GM19467 (cell line): ENCODE data around the gene MLYCD.

ENCODE experiments used
- ATAC-seq: cut with Tn5 transposase; IDR thresholded peaks from one replicate; pipeline ENCODE4 v1.9.1; 2021; ENCODE audit warnings: mild to moderate bottlenecking, moderate library complexity; ENCODE audit not compliant: unreplicated experiment

The MLYCD gene

GRCh38 chr16:83967838-83968305, 69.0 kb downstream of the MLYCD start, which contains the start of gene NECAB2:
Gene NECAB2, plus strand, starts transcription at chr16:83968244. Its CDS starts 405 bp downstream, at chr16:83968649.
- no peak for ATAC-seq

GRCh38 chr16:83968306-83968851, 69.5 kb downstream of the MLYCD start:
- ATAC-seq: no peak

DNA sequence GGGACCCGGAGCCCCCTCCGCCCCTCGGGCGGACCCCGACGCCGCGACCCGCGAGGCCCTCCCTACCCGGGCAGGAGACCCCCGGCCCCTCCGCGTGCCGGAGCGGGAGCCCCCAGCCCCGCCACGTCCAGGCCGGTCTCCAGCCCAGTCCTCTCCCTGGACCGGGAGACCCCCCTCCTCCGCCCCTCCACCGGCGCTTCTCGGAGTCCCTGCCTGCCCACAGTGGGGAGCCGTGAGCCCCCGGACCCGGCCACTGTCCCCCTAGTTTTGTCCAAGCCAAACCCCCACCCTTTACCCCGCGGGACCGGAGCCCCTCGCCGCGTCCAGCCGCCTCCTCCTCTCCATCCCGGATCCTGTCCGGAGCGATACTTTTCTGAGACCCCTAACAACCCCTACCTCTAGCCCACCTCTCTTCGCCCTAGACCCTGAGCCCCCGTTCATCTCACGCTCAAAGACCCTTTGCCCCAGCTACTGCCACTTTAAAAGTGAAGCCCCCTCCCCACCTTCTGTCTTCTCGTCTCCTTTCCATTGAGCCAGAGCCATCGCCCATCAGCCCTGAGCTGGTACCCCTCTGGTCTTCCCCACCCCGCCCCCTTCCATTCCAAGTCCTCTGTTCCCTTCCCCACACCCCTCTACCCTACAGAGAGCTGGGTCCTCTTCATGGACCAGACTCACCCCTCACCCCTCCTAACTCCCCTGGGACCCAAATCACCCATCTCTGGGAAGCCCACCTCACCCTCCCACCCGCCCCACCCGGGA, 70.2 kb downstream of the MLYCD start:
- ATAC-seq: no peak

DNA sequence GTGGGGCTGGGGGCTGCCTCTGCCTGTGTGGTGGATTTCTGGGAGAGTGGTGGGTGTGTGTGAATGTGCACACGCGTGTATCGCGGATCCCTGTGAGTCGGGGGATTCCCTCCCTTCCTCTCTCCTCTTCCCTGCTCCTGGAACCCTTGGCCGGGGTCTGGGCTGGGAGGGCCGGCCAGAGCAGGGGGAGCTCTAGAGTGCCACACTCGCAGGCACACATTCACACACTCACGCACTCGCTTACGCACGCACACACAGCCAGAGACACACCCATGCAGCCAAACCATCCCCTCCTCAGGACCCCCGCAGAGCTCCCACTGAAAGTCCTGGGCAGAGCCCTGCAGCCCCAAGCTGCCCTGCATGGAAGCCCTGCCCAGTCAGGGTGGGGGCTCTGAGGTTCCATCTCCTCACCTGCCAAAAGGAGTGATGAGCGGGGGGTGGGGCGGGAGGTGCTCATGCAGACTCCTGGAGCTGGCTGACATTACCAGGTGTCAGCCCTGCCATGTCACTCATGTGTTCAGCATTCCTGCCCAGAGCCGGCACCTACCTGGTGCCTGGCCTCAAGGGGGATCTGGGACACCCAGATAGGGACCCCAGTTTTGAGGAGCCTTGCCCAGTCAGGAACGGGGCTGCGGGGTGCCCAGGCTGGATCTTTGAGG, 71.0 kb downstream of the MLYCD start:
- ATAC-seq: no peak

GRCh38 chr16:83970430-83970815, 71.5 kb downstream of the MLYCD start:
- no peak for ATAC-seq

DNA sequence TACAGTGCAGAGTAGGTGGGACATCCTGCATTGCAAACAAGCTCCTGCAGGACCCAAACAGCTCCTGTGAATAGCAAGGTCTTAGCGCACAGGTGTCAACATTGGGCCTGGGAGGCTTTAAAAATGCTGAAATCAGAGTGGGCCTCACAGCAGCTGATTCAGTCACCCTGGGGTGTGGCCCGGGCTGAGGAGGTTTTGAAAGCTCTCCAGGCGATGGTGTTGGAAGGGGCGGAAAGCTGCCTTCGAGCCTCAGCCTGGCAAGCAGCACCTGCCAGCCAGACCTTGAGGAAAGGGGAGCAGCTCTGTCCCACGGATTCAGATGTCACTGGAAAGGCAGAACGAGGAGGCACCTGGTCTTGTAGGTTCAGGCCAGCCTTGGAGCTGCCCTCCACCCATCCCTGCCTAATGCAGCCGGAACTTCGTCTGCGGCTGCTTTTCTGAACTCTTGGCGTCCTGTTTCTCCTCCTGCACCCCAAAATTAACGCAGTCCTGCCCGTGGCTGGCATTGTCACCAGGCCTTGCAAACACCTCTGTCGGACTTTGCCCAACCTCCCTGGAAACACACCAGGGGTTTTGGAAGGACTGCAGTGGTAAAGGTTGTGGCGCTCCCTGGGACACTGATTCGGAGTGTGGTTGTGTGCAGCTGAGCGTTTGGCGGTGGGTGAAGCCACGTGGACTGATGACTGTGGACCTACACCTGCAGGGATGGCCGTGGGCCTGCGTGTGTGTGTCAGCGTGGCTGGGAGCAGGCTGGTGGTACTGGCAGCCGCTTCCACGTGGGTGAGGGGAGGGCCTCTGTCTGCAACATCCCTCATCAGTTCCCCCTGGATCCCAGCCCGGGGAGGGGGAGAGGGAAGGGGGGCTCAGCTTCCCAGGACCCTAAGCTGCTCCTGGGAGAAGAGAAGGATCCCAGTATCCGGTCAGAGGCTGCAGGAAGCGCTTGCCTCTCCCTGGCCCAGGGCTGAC, 72.5 kb downstream of the MLYCD start:
- ATAC-seq: no peak

DNA sequence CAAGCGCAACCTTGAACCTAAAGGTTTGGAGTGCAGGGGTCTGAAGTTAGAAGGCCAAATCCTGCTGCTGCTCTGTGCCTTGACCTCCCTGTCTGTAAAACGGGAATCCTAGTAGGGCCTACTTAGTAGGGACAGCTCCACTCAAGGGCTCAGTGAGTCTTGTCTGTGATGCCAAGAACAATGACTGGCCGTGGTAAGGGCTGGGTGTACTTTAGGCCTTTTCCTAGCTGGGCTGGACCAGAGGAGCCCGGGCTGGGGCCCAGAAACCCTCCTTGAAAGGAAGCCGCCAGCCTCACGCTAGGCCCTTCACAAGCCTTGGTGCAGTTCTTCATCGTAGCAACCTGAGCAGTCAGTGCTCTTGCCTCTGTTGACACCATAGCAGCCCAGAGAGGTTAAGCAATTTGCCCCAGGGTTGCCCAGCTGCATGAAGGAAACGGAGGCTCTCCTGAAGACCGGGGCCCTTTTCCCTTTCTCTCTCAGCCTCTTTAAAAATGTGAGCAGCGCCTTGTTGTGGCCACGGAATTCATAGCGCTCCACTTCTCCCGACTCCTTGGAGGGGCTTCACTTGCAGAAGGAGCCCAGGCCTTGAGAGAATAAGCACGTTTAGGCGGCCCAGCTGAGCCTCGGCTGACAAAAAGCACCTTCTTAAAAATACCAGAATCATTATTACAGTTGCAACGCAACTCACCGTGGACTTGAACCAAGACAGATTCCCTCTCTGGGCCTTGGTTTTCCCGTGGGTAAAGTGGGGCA, 73.5 kb downstream of the MLYCD start:
- ATAC-seq: no peak

GRCh38 chr16:83973077-83973476, 74.2 kb downstream of the MLYCD start:
- ATAC-seq: no peak

DNA sequence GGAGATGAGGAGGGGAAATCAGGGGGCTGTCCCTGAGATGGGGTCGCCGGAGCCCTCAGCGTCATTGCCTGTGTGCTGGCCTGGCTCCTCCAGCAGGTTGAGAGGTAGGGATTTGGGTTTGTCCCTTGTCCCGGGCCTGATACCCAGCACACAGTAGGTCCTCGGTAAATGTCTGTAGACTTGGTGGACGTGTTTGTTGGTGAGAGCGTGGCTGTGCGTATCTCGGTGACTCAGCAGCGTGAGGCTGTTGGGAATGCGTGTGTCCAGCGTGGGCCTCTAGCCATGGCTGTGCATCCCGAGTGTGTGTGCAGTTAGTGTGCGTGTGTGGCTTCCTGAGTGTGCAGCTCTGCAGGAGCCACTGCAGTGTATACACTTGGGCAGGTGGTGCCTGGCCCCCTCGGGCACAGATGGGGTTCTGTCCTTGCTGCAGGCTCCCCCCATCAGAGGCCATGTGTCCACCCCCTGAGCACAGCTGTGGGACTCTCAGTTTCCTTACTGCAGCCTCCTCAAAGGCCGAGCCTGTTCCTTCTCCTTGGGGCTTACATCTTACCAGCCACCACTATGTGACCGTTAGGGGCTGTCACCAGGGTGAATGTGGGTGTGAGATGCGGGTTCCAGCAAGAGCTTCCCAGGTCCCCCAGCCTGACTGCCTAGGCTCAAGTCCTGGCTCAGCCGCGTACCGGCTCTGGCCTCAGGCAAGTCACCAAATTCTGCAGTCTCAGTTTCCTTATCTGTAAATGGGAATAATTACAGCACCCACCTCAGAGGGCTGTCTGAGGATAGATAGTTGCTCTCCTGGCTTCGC, 74.9 kb downstream of the MLYCD start:
- ATAC-seq: no peak

- no peak for ATAC-seq
Measured at GRCh38 chr16:83974475-83974874, 75.6 kb downstream of the MLYCD start.

GRCh38 chr16:83975590-83976260, 76.8 kb downstream of the MLYCD start:
- ATAC-seq: no peak
